GM18519 (cell line): ENCODE results near the gene WDR53.
"Not testable (repeated sequence)": the region's sequence is repeated elsewhere in the genome, so short reads cannot be mapped to it uniquely, and the experiment has no call there.

ENCODE experiments used
- ATAC-seq: cut with Tn5 transposase; IDR thresholded peaks from one replicate; pipeline ENCODE4 v1.9.1; 2021; ENCODE audit warnings: mild to moderate bottlenecking, moderate library complexity; ENCODE audit not compliant: unreplicated experiment, low FRiP score

WDR53 gene

GRCh38 chr3:196563721-196564225 is 4.6 kb downstream of the WDR53 start:
- ATAC-seq = no peak

- no peak for ATAC-seq
These were observed 8.5 kb downstream of the WDR53 start for GRCh38 chr3:196559826-196560225.

- no peak for ATAC-seq
These were observed 9.9 kb downstream of the WDR53 start for GRCh38 chr3:196558476-196558875.

- ATAC-seq = no peak
These were observed 11.1 kb downstream of the WDR53 start for GRCh38 chr3:196557236-196557635.

- ATAC-seq = no peak
These were observed 13.1 kb downstream of the WDR53 start for GRCh38 chr3:196555295-196555694.

- ATAC-seq = no peak
These were observed 14.1 kb downstream of the WDR53 start for GRCh38 chr3:196554205-196554604.

GRCh38 chr3:196553551-196553950 is 14.8 kb downstream of the WDR53 start:
- no peak for ATAC-seq

- no peak for ATAC-seq
These were observed 16.1 kb downstream of the WDR53 start for GRCh38 chr3:196552253-196552652.

- ATAC-seq = not testable (repeated sequence)
These were observed 18.2 kb downstream of the WDR53 start for GRCh38 chr3:196550172-196550571.

- not testable (repeated sequence) for ATAC-seq
These were observed 19.0 kb downstream of the WDR53 start for GRCh38 chr3:196549312-196549711.

GRCh38 chr3:196547067-196547466 is 21.3 kb downstream of the WDR53 start:
- ATAC-seq = no peak

GRCh38 chr3:196546537-196546936 is 21.8 kb downstream of the WDR53 start:
- no peak for ATAC-seq

GRCh38 chr3:196544491-196544992 is 23.8 kb downstream of the WDR53 start:
- ATAC-seq = no peak

- no peak for ATAC-seq
These were observed 26.5 kb downstream of the WDR53 start for GRCh38 chr3:196541684-196542445.

GRCh38 chr3:196537319-196537984 is 30.9 kb downstream of the WDR53 start:
- ATAC-seq = no peak

- no peak for ATAC-seq
These were observed 35.1 kb downstream of the WDR53 start for GRCh38 chr3:196533260-196533681.

GRCh38 chr3:196531418-196531817 is 36.9 kb downstream of the WDR53 start:
- ATAC-seq = no peak

GRCh38 chr3:196528639-196529233 is 39.6 kb downstream of the WDR53 start:
- peak; percentile 56 for ATAC-seq

GRCh38 chr3:196525141-196525540 is 43.2 kb downstream of the WDR53 start:
- no peak for ATAC-seq

- ATAC-seq = no peak
These were observed 43.8 kb downstream of the WDR53 start for GRCh38 chr3:196524527-196524926.

GRCh38 chr3:196523841-196524240 is 44.5 kb downstream of the WDR53 start:
- no peak for ATAC-seq
